Bronchial epithelial cell (primary cell): ENCODE measurements around the gene TEKT4. TPM values are rescaled to one million over a fixed set of nuclear protein-coding genes. Genes with fewer than 3 reads are reported as not detected.
"Not testable (repeated sequence)": the region's sequence is repeated elsewhere in the genome, so short reads cannot be mapped to it uniquely, and the experiment has no call there.

Source experiments
- DNase-seq: peaks from one replicate; pipeline ENCODE4 v3.0.0-alpha.2; 2010; ENCODE audit warnings: low read depth
- FAIRE-seq: peaks from 2 replicates; lab custom pipeline; 2011; peaks lifted over from hg19 to GRCh38; lab: Jason Lieb, UNC
- H3K27me3 ChIP-seq: 2 replicates; pipeline ENCODE4 v1.5.1; 2011; ENCODE audit warnings: low read length; ENCODE audit not compliant: control insufficient read depth, insufficient read depth
- H3K36me3 ChIP-seq: 2 replicates; pipeline ENCODE4 v1.5.1; 2011; ENCODE audit warnings: low read length; ENCODE audit not compliant: control insufficient read depth, insufficient read depth
- H3K4me3 ChIP-seq: 2 replicates; pipeline ENCODE4 v1.5.1; 2011; ENCODE audit warnings: mild to moderate bottlenecking, low read depth, low read length, control low read depth
- total RNA-seq: library from RNA; depleted of rRNA; stranded (reverse); fragments of >200 nt; gene quantifications from 2 replicates; pipeline ENCODE4 v1.2.1, GENCODE V29; 2014
- TF ChIP-seq, protein P1 (sequence below): IDR thresholded peaks from 2 replicates; pipeline ENCODE4 v1.5.1; 2011; ENCODE audit warnings: mild to moderate bottlenecking, moderate library complexity, low read length, control low read depth, inconsistent platforms; ENCODE audit not compliant: insufficient read depth, severe bottlenecking

Gene TEKT4
- total RNA-seq, 1 donor from 2014 or later, result not detected

DNA sequence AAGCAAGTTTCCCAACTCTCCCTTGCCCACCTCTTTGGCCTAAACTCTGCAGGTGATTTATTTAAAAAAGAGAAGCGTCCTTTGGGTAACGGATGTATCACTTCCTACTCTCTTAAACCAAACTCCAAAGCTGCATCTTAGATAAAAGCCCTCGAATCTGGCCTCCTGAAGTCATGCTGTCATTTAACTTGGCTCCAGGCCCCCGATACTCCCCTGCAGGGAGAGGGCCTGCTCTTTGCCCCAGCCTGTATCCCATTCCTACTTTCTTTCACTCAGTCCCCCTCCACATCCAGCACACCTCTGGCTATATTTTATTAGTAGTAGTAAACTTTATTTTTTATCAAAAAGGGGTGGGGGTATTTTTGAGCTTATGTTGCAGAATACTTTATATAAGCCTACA lies 19.0 kb downstream of the TEKT4 start:
- TF ChIP-seq, protein P1, sequence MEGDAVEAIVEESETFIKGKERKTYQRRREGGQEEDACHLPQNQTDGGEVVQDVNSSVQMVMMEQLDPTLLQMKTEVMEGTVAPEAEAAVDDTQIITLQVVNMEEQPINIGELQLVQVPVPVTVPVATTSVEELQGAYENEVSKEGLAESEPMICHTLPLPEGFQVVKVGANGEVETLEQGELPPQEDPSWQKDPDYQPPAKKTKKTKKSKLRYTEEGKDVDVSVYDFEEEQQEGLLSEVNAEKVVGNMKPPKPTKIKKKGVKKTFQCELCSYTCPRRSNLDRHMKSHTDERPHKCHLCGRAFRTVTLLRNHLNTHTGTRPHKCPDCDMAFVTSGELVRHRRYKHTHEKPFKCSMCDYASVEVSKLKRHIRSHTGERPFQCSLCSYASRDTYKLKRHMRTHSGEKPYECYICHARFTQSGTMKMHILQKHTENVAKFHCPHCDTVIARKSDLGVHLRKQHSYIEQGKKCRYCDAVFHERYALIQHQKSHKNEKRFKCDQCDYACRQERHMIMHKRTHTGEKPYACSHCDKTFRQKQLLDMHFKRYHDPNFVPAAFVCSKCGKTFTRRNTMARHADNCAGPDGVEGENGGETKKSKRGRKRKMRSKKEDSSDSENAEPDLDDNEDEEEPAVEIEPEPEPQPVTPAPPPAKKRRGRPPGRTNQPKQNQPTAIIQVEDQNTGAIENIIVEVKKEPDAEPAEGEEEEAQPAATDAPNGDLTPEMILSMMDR, result no peak
- H3K27me3 ChIP-seq, result no peaks in the 10 kb centered on the region
- DNase-seq, result no peak
- H3K4me3 ChIP-seq, result no peak overlapping the region
- no peak for FAIRE-seq
- H3K36me3 ChIP-seq, result no peaks in the 10 kb centered on the region

DNA sequence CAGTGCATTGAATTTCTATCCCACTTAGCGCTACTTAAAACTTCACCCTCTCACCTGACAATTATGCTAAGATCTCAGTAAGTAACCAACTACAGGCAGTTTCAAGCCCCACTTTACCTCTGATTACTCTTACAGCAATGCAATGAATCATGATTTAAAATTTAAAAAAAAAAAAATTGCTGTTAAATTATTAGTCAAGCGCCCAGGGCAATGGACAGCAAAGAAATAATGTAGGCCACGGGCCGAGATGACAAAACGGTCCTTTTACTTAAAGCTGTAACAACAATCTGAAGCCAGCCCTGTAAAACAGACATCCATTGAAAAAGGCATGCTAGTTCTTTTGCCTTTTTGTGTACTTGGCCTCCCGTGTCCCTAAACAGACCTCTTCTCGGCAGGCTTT lies 24.0 kb downstream of the TEKT4 start:
- FAIRE-seq, result not testable (repeated sequence)

DNA sequence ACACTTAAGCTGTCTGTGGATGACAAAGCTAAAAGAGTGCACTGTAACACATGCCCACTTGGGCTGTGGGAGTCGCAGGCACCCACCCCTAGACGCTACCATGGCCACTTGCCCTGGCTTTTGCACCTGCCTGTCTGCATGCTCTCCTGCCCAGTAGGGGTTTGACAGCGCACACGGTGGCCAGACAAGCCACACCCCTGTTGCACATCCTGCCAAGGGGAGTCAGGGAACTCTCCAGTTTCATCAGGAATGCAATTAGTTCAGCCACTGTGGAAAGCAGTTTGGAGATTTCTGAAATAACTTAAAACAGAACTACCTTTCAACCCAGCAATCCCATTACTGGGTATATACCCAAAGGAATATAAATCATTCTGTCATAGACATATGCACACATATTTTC lies 35.7 kb downstream of the TEKT4 start:
- H3K27me3 ChIP-seq, H3K4me3 ChIP-seq, DNase-seq, H3K36me3 ChIP-seq, FAIRE-seq: not testable (repeated sequence)

More for the DNA sequence above, 24.0 kb downstream of the TEKT4 start:
- DNase-seq, result peak; percentile 48
- H3K4me3 ChIP-seq, H3K36me3 ChIP-seq, H3K27me3 ChIP-seq: not testable (repeated sequence)

DNA sequence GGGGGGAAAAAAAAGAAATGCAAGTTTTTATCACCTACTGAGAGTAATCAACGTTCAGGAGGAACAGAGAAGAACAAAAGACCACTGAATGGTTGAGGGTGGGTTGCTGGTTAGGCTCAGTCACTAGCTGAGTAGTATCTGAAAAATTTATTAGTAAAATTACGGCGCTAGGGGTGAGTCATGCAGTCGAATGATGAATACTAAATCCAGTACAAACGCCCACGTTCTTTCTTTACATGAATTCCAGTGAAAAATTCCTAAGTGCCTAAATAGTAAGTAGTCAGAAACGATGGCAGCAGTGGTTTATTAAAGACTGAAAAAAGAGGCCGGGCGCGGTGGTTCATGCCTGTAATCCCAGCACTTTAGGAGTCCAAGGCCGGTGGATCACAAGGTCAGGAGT lies 52.0 kb downstream of the TEKT4 start:
- Histone ChIP-seq H3K36me3 (no peaks in the 10 kb centered on the region), H3K4me3 (no peak overlapping the region), H3K27me3 (no peaks in the 10 kb centered on the region)
- peak; percentile 0 for DNase-seq
- TF ChIP-seq, protein P1, result no peak
- FAIRE-seq, result no peak

DNA sequence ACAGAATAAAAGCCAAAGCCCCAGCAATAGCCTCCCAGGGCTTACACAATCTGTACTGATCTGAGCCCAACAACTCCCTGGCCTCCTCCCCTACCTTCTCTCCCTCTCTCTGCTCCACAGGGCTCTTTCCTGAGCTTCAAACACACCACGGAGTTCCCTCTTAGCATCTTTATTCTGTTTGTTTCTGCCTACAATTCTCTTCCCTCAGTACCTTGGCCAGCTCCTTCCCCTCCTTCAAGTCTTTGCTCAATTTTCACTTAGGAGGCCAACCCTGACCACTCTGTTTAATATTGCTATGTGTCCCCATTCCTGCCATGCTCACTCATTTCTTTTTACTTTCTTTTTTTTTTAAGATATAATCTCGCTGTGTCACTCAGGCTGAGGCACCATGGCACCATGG lies 53.8 kb downstream of the TEKT4 start:
- H3K4me3 ChIP-seq, H3K27me3 ChIP-seq, FAIRE-seq, DNase-seq, H3K36me3 ChIP-seq: not testable (repeated sequence)

Other genes with a start within 250 kb of the TEKT4 start
- gene MAL, start 154.3 kb downstream of the TEKT4 start, total RNA-seq, result 1.1 and 11.0 TPM in 2 replicates